IMR-90 (cell line): ENCODE results near the gene SERBP1. TPM values are rescaled to one million over a fixed set of nuclear protein-coding genes. Genes with fewer than 3 reads are reported as not detected.

Source experiments
- ATAC-seq: fragments of 200-7000 bp; cut with Tn5 transposase; 2 replicates; pipeline ENCODE4 v1.9.1; 2020; ENCODE audit warnings: low read depth, mild to moderate bottlenecking, moderate library complexity
- BruUV-seq: library from RNA; stranded (reverse); fragments of 400-500 nt; replicated peaks from 2 replicates; lab custom pipeline; 2021; lab: Mats Ljungman, UMichigan
- CTCF ChIA-PET: fragments of 300-600 bp; formaldehyde crosslinking; extraction: SDS; loops from one replicate; lab custom pipeline; 2021; ENCODE audit warnings: antibody characterized with exemption; lab: Yijun Ruan, JAX
- POLR2A ChIA-PET: fragments of 300-600 bp; sonication (Branson Sonifier 250); formaldehyde crosslinking; loops from one replicate; lab custom pipeline; 2022; ENCODE audit warnings: antibody characterized with exemption; ENCODE audit not compliant: unreplicated experiment; lab: Charles Lee
- DNase-seq: peaks from one replicate; pipeline ENCODE4 v3.0.0; 2013
- H2AFZ ChIP-seq: replicated peaks from 2 replicates; pipeline ENCODE3; 2013; ENCODE audit warnings: low read length, mild to moderate bottlenecking; ENCODE audit not compliant: poor library complexity
- H2AK5ac ChIP-seq: 2 replicates; pipeline ENCODE4 v1.6.1; 2013; ENCODE audit warnings: low read depth, low read length, inconsistent platforms
- H2AK9ac ChIP-seq: replicated peaks from 2 replicates; pipeline ENCODE3; 2013; ENCODE audit warnings: mild to moderate bottlenecking, low read depth, low read length, moderate library complexity; ENCODE audit not compliant: poor library complexity
- H2BK120ac ChIP-seq: 2 replicates; pipeline ENCODE4 v1.6.1; 2013; ENCODE audit warnings: low read depth, low read length, inconsistent platforms
- H2BK15ac ChIP-seq: 3 replicates; pipeline ENCODE4 v1.6.1; 2013; ENCODE audit warnings: low read depth, low read length, inconsistent platforms
- H2BK20ac ChIP-seq: 2 replicates; pipeline ENCODE4 v1.6.1; 2013; ENCODE audit warnings: low read depth, mild to moderate bottlenecking, inconsistent platforms, low read length, moderate library complexity
- H2BK5ac ChIP-seq: 2 replicates; pipeline ENCODE4 v1.6.1; 2013; ENCODE audit warnings: mild to moderate bottlenecking, low read depth, low read length, inconsistent platforms; ENCODE audit not compliant: poor library complexity, severe bottlenecking
- H3K14ac ChIP-seq: replicated peaks from 2 replicates; pipeline ENCODE4 v1.6.1; 2013; ENCODE audit warnings: low read depth, low read length, inconsistent platforms
- H3K18ac ChIP-seq: 2 replicates; pipeline ENCODE4 v1.6.1; 2013; ENCODE audit warnings: low read depth, low read length, control low read depth
- H3K23ac ChIP-seq: 2 replicates; pipeline ENCODE4 v1.6.1; 2013; ENCODE audit warnings: low read depth, low read length, inconsistent platforms
- H3K27ac ChIP-seq: 2 replicates; pipeline ENCODE4 v1.5.1; 2013; ENCODE audit warnings: mild to moderate bottlenecking, control low read depth, low read length; ENCODE audit not compliant: insufficient read depth
- H3K27me3 ChIP-seq: 2 replicates; pipeline ENCODE4 v1.6.1; 2013; ENCODE audit warnings: low read length; ENCODE audit not compliant: control insufficient read depth, insufficient read depth
- H3K36me3 ChIP-seq: 2 replicates; pipeline ENCODE4 v1.6.1; 2013; ENCODE audit warnings: low read length, mixed read lengths; ENCODE audit not compliant: control insufficient read depth, insufficient read depth
- H3K4ac ChIP-seq: 2 replicates; pipeline ENCODE4 v1.6.1; 2013; ENCODE audit warnings: low read depth, low read length, inconsistent platforms
- H3K4me1 ChIP-seq: 2 replicates; pipeline ENCODE4 v1.6.1; 2013; ENCODE audit warnings: low read length, mixed read lengths; ENCODE audit not compliant: control insufficient read depth, insufficient read depth
- H3K4me2 ChIP-seq: 2 replicates; pipeline ENCODE4 v1.6.1; 2013; ENCODE audit warnings: low read depth, mild to moderate bottlenecking, control low read depth, low read length, moderate library complexity
- H3K4me3 ChIP-seq: 2 replicates; pipeline ENCODE4 v1.5.1; 2013; ENCODE audit warnings: low read depth, mild to moderate bottlenecking, control low read depth, low read length, moderate library complexity; ENCODE audit not compliant: insufficient read depth
- H3K56ac ChIP-seq: 2 replicates; pipeline ENCODE4 v1.6.1; 2013; ENCODE audit warnings: low read length, inconsistent platforms; ENCODE audit not compliant: insufficient read depth; ENCODE audit errors: extremely low read depth
- H3K79me1 ChIP-seq, 2 experiments: 2 replicates each; pipeline ENCODE4 v1.6.1; 2013; ENCODE audit warnings: low read length in 2 of 2, inconsistent platforms in 1 of 2, low read depth in 1 of 2
- H3K9ac ChIP-seq: 2 replicates; pipeline ENCODE4 v1.6.1; 2013; ENCODE audit warnings: low read depth, low read length, control low read depth
- H3K9me1 ChIP-seq: 2 replicates; pipeline ENCODE4 v1.6.1; 2013; ENCODE audit warnings: low read length, inconsistent platforms; ENCODE audit not compliant: insufficient read depth
- H3K9me3 ChIP-seq: 2 replicates; pipeline ENCODE4 v1.6.1; 2013; ENCODE audit warnings: low read length; ENCODE audit not compliant: control insufficient read depth, insufficient read depth
- H4K20me1 ChIP-seq: 2 replicates; pipeline ENCODE4 v1.6.1; 2013; ENCODE audit warnings: low read length, inconsistent platforms; ENCODE audit not compliant: insufficient read depth
- H4K5ac ChIP-seq: 2 replicates; pipeline ENCODE4 v1.6.1; 2013; ENCODE audit warnings: mild to moderate bottlenecking, low read depth, low read length, control low read depth
- H4K8ac ChIP-seq, 2 experiments: 2 replicates each; pipeline ENCODE4 v1.6.1; 2013; ENCODE audit warnings: low read depth in 2 of 2, low read length in 2 of 2, control low read depth in 1 of 2, inconsistent platforms in 1 of 2
- H4K91ac ChIP-seq: 2 replicates; pipeline ENCODE4 v1.6.1; 2013; ENCODE audit warnings: low read depth, low read length, inconsistent platforms; ENCODE audit not compliant: insufficient read depth
- CHD1 ChIP-seq: IDR thresholded peaks from 2 replicates; pipeline ENCODE4 v1.6.1; 2012; ENCODE audit warnings: low read depth, low read length, improper control_type of control experiment
- ELK1 ChIP-seq: fragments of 150-350 bp; IDR thresholded peaks from 2 replicates; pipeline ENCODE4 v1.6.1; 2016; ENCODE audit warnings: low read depth, mild to moderate bottlenecking, low read length, moderate library complexity, borderline replicate concordance
- MAFK ChIP-seq: IDR thresholded peaks from 2 replicates; pipeline ENCODE4 v1.6.1; 2012; ENCODE audit warnings: low read depth, low read length, improper control_type of control experiment
- MXI1 ChIP-seq: IDR thresholded peaks from 2 replicates; pipeline ENCODE4 v1.6.1; 2012; ENCODE audit warnings: low read depth, mild to moderate bottlenecking, low read length, moderate library complexity, borderline replicate concordance
- NFE2L2 ChIP-seq: fragments of 150-350 bp; IDR thresholded peaks from 2 replicates; pipeline ENCODE4 v1.6.1; 2016; ENCODE audit warnings: low read depth, mild to moderate bottlenecking, low read length
- POLR2A ChIP-seq: IDR thresholded peaks from 2 replicates; pipeline ENCODE4 v1.6.1; 2012; ENCODE audit warnings: mild to moderate bottlenecking, low read depth, low read length
- RCOR1 ChIP-seq: IDR thresholded peaks from 2 replicates; pipeline ENCODE4 v1.6.1; 2012; ENCODE audit warnings: mild to moderate bottlenecking, low read length, improper control_type of control experiment; ENCODE audit not compliant: insufficient replicate concordance
- RFX5 ChIP-seq: IDR thresholded peaks from 2 replicates; pipeline ENCODE4 v1.8.0; 2012; ENCODE audit warnings: low read depth, mild to moderate bottlenecking, low read length, moderate library complexity
- WGBS, 2 experiments: methylation state at CpG; one replicate each; pipeline versions ENCODE4 v1.1.5 to v1.1.7; 2013; ENCODE audit warnings: missing lambda C conversion rate in 2 of 2; ENCODE audit not compliant: insufficient read length in 1 of 2; ENCODE audit errors: extremely low coverage in 2 of 2; 5-methylcytosine and 5-hydroxymethylcytosine counted together
- dilution Hi-C: fragments of 300-500 bp; cut with HindIII; formaldehyde crosslinking; loops from one replicate; pipeline ENCODE4 v1.14.3; 2018; ENCODE audit warnings: low sequenced_read_pairs; ENCODE audit not compliant: unreplicated experiment
- in situ Hi-C: fragments of 300-500 bp; cut with MboI; formaldehyde crosslinking; loops from 3 replicates; pipeline ENCODE4 v1.14.3; 2019; ENCODE audit warnings: low sequenced_read_pairs, inconsistent platforms, mixed read lengths
- intact Hi-C: fragments of 100-400 bp; cut with micrococcal nuclease; formaldehyde crosslinking; loops from 2 replicates; pipeline ENCODE4 v1.10.0; 2022
- polyA plus RNA-seq, 3 experiments: library from polyadenylated mRNA; depleted of rRNA; stranded (reverse); fragments of >200 nt; gene quantifications; 2 replicates each; pipeline ENCODE4 v1.2.3, GENCODE V29; 2012; ENCODE audit warnings: low replicate concordance in 1 of 3
- total RNA-seq: library from RNA; depleted of rRNA; stranded (reverse); fragments of >200 nt; gene quantifications from 2 replicates; pipeline ENCODE4 v1.2.3, GENCODE V29; 2012

SERBP1 gene
- total and polyA plus RNA-seq, 2 of the 4 experiments (the other 2 are of a cell fraction), result 94.1 to 153 TPM

- no peak for TF ChIP-seq POLR2A
These were observed 30.8 kb downstream of the SERBP1 start (continued) for GRCh38 chr1:67399199-67399993.

- Histone ChIP-seq H3K4me3 (no peak overlapping the region), H4K91ac (no peak overlapping the region), H2BK120ac (no peak overlapping the region), H3K9ac (no peak overlapping the region), H3K56ac (no peak overlapping the region), H3K36me3 (no peaks in the 10 kb centered on the region; the same call in 1 of the 2 replicates), H4K8ac (no peak overlapping the region), H4K5ac (no peak overlapping the region), H3K9me3 (no peaks in the 10 kb centered on the region), H3K4me1 (peaks cover 1% of the 10 kb centered on the region; the same call in 1 of the 2 replicates), H2BK15ac (no peak overlapping the region), H3K4ac (no peak overlapping the region), H3K27me3 (no peaks in the 10 kb centered on the region), H3K18ac (no peak overlapping the region), H4K20me1 (no peaks in the 10 kb centered on the region), H2BK5ac (no peak overlapping the region), H2AK5ac (no peak overlapping the region), H3K4me2 (no peak overlapping the region), H3K9me1 (peaks cover 3% of the 10 kb centered on the region; the same call in 1 of the 2 replicates), H3K14ac (no peak overlapping the region), H2BK20ac (no peak overlapping the region), H3K79me1 (no peaks in the 10 kb centered on the region), H3K27ac (no peak overlapping the region), H2AFZ (no peak overlapping the region), H2AK9ac (no peak overlapping the region), H3K23ac (no peak overlapping the region)
- ChIA-PET CTCF (no interaction called here), POLR2A (no interaction called here)
- in situ Hi-C loops (no loop called here), intact Hi-C loops (no loop called here), dilution Hi-C loops (no loop called here)
- DNase-seq (no peak), ATAC-seq (no peak)
- TF ChIP-seq MXI1 (no peak), ELK1 (no peak), CHD1 (no peak), NFE2L2 (no peak), MAFK (no peak), RFX5 (no peak), RCOR1 (no peak)
- 84% methylated on average over 2 of the region's 4 CpGs; no CpG with 5 or more reads in 1 of the 2 experiments for WGBS, 2 experiments
- no TSS peak for BruUV-seq
These were observed 35.7 kb downstream of the SERBP1 start for GRCh38 chr1:67394548-67394947.
